Osteoblast (primary cell): ENCODE measurements around the gene AKT1S1. TPM values are rescaled to one million over a fixed set of nuclear protein-coding genes. Genes with fewer than 3 reads are reported as not detected.
A peak's percentile ranks its signal among the peaks of the same experiment; 100 is the strongest.

ENCODE experiments used
- DNase-seq: peaks from one replicate; pipeline ENCODE4 v3.0.0; 2011; ENCODE audit warnings: low spot score, mixed read lengths; ENCODE audit not compliant: insufficient read length; ENCODE audit errors: missing footprints
- H2AFZ ChIP-seq: 2 replicates; pipeline ENCODE4 v1.6.0; 2011; ENCODE audit warnings: mild to moderate bottlenecking, low read length
- H3K27ac ChIP-seq: 2 replicates; pipeline ENCODE4 v1.5.1; 2011; ENCODE audit warnings: mild to moderate bottlenecking, low read depth, low read length, moderate library complexity
- H3K27me3 ChIP-seq: 2 replicates; pipeline ENCODE4 v1.6.0; 2012; ENCODE audit warnings: mild to moderate bottlenecking, control low read depth, inconsistent platforms, low read length, moderate library complexity; ENCODE audit not compliant: insufficient read depth
- H3K36me3 ChIP-seq: 2 replicates; pipeline ENCODE4 v1.5.1; 2011; ENCODE audit warnings: mild to moderate bottlenecking, low read length, control low read depth, moderate library complexity; ENCODE audit not compliant: insufficient read depth
- H3K4me1 ChIP-seq: 2 replicates; pipeline ENCODE4 v1.5.1; 2011; ENCODE audit warnings: mild to moderate bottlenecking, low read length, control low read depth, moderate library complexity; ENCODE audit not compliant: insufficient read depth
- H3K4me2 ChIP-seq: 2 replicates; pipeline ENCODE4 v1.6.0; 2011; ENCODE audit warnings: mild to moderate bottlenecking, low read length; ENCODE audit not compliant: insufficient read depth
- H3K4me3 ChIP-seq: fragments of 200-600 bp; sonication (generic); 3 replicates; pipeline ENCODE4 v1.5.1; 2012; ENCODE audit warnings: mild to moderate bottlenecking, low read length, inconsistent platforms; ENCODE audit not compliant: insufficient read depth
- H3K79me2 ChIP-seq: 2 replicates; pipeline ENCODE4 v1.6.0; 2012; ENCODE audit warnings: mild to moderate bottlenecking, low read length, control low read depth, inconsistent platforms; ENCODE audit not compliant: insufficient read depth
- H3K9me3 ChIP-seq: 2 replicates; pipeline ENCODE4 v1.5.1; 2011; ENCODE audit warnings: low read depth, low read length, control low read depth
- H4K20me1 ChIP-seq: 2 replicates; pipeline ENCODE4 v1.6.0; 2012; ENCODE audit warnings: mild to moderate bottlenecking, low read length, control low read depth; ENCODE audit not compliant: insufficient read depth
- total RNA-seq: library from RNA; depleted of rRNA; stranded (reverse); fragments of >200 nt; gene quantifications from 2 replicates; pipeline ENCODE4 v1.2.3, GENCODE V29; 2012
- TF ChIP-seq, protein P1 (sequence below): IDR thresholded peaks from 2 replicates; pipeline ENCODE4 v1.5.1; 2011; ENCODE audit warnings: mild to moderate bottlenecking, low read depth, low read length, moderate library complexity; ENCODE audit errors: extremely low read depth

AKT1S1 gene
- total RNA-seq, 1 donor, result 13.4 TPM

DNA sequence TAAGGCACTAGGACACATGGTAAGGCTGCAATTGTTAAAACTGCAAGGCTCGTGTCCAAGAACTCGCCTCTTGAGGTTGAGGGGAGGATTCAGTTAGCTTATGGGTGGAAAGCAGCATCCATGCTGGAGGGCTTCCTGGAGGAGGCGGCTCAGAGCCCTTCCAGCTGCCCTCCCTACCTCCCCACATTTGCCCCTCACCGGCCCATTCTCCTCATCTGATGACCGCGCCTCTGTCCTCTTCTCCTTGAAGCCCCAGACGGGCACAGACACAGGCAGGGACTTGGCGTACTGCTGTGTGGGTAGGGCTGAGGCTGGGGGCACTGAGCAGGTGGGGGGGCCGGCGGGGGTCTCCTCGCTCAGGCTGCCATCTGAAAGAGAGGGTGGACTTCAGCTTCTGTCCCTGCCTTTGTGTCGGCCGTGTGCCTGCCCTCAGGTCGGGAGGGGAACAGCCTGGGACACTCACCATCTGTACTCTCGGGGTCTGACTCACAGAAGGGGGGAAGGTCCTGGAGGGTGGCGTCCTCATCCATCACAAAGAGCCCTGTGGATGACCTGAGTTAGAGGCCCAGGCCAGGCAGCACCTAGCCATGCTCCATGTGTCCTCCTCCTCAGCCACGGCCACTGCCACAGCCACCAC, 5.7 kb downstream of the AKT1S1 start:
- H4K20me1 ChIP-seq, result peaks cover 2% of the 10 kb centered on the region
- H3K27ac ChIP-seq, result no peak overlapping the region
- TF ChIP-seq, protein P1, sequence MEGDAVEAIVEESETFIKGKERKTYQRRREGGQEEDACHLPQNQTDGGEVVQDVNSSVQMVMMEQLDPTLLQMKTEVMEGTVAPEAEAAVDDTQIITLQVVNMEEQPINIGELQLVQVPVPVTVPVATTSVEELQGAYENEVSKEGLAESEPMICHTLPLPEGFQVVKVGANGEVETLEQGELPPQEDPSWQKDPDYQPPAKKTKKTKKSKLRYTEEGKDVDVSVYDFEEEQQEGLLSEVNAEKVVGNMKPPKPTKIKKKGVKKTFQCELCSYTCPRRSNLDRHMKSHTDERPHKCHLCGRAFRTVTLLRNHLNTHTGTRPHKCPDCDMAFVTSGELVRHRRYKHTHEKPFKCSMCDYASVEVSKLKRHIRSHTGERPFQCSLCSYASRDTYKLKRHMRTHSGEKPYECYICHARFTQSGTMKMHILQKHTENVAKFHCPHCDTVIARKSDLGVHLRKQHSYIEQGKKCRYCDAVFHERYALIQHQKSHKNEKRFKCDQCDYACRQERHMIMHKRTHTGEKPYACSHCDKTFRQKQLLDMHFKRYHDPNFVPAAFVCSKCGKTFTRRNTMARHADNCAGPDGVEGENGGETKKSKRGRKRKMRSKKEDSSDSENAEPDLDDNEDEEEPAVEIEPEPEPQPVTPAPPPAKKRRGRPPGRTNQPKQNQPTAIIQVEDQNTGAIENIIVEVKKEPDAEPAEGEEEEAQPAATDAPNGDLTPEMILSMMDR, result no peak
- peaks cover 61% of the 10 kb centered on the region for H3K79me2 ChIP-seq
- H3K4me3 ChIP-seq, result no peak overlapping the region
- no peak for DNase-seq
- no peak overlapping the region for H3K4me2 ChIP-seq
- H3K36me3 ChIP-seq, result peaks cover 13% of the 10 kb centered on the region
- peaks cover 36% of the 10 kb centered on the region for H3K4me1 ChIP-seq
- no peaks in the 10 kb centered on the region for H3K27me3 ChIP-seq
- no peak overlapping the region for H2AFZ ChIP-seq
- H3K9me3 ChIP-seq, result no peaks in the 10 kb centered on the region

DNA sequence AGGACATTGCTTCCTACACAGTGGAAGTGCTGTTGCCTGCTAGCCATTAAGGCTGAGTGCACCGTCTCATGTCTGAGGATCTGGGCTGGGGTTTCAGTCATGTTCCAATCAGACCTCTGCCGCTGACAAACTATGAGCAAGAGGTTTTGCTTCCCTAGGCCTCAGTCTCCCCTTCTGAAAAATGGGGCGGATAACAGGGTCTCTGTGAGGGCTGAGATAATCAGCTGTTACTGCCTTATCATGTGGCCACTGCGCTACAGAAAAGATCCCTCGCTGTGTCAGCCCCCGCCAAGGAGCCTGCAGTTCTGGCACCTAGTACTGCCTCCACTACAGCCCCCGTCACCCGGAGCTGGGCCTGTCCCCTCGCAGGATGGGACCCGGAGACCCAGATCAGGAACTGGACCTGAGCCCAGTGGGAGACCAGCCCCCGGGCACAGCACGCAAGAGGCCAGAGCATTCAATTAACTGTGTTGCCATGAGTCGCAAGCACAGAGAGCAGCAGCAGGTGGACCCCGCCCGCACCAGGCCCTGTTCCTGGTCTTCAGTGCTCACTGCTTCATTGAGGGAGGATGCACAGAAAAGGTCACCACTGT, 6.8 kb downstream of the AKT1S1 start:
- H3K4me3 ChIP-seq, result peak overlapping the region; percentile 74
- no peaks in the 10 kb centered on the region for H3K9me3 ChIP-seq
- no peak for DNase-seq
- peak overlapping the region; percentile 59 for H3K27ac ChIP-seq
- peaks cover 39% of the 10 kb centered on the region for H3K4me1 ChIP-seq
- H3K79me2 ChIP-seq, result peaks cover 60% of the 10 kb centered on the region
- peak overlapping the region; percentile 87 for H3K4me2 ChIP-seq
- no peaks in the 10 kb centered on the region for H3K27me3 ChIP-seq
- H2AFZ ChIP-seq, result peak overlapping the region; percentile 50
- H3K36me3 ChIP-seq, result peaks cover 13% of the 10 kb centered on the region
- TF ChIP-seq, protein P1, result no peak
- peaks cover 7% of the 10 kb centered on the region for H4K20me1 ChIP-seq

DNA sequence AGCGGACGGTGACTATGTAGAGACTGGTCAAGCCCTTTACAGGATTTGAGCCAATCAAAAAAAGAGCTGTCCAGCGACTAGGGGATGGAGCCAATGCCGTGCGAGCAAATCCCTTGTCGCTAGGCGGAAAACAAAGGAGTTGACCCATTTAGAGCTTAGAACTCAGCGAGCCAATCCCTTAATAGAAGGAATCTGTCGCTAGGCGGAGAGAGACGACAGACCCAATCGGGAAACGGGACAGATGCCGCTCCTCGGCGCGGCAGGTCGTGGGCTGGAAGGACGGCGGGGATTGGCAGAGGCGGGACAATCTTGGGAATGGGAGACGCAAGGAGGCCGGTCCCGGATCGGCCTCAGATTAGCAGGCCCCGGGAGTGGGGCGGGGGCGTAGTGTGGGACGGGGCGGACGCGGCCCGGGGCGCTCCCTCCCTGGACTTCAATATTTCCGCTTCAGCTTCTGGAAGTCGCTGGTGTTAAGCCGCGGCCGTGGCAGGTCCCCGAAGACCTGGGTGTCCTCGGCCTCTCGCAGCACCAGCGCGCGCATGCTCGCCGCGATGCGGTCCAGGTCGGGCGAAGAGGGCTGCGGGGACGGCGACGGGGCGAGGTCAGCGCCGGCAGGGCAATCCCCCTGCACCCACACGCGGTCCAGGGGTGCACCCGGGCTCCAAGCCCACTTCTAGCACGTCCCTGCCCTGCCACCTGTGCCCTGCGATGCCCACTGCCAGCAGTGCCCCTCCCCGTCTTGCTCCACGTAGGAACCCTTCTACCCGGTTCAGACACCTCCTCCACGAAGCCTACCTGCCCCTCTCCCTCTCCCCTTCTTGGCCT, 7.5 kb downstream of the AKT1S1 start:
- H3K4me3 ChIP-seq, result peak overlapping the region; percentile 74
- peaks cover 33% of the 10 kb centered on the region for H3K4me1 ChIP-seq
- peak overlapping the region; percentile 94 for H3K4me2 ChIP-seq
- peaks cover 18% of the 10 kb centered on the region for H3K36me3 ChIP-seq
- peaks cover 12% of the 10 kb centered on the region for H4K20me1 ChIP-seq
- no peaks in the 10 kb centered on the region for H3K27me3 ChIP-seq
- H3K27ac ChIP-seq, result peak overlapping the region; percentile 69
- peak; percentile 100 for DNase-seq
- peak overlapping the region; percentile 50 for H2AFZ ChIP-seq
- H3K79me2 ChIP-seq, result peaks cover 60% of the 10 kb centered on the region
- no peaks in the 10 kb centered on the region for H3K9me3 ChIP-seq
- TF ChIP-seq, protein P1, result no peak

DNA sequence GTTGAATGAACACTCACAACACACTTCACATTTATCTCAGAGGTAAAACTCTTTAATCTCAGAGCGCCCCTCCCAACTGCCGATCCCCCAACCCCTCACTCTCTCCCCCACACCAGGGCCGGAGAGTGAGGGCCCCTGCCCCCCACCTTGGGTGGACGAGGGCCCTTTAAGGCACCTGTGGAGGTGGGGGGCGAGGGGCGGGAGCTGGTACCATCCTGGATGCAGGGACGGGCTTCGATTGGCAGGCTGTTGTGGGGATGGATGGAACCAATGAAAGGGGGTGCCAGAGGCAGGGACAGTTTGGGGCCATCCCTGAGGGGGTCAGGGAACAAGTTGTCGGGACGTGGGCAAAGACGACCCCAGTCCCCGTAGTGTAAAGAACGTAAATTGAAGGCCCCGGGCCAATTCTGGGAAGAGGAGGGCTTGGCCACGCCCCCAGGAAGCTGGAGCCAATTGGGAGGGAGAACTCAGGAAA, 8.1 kb downstream of the AKT1S1 start:
- Histone ChIP-seq H3K9me3 (no peaks in the 10 kb centered on the region), H3K4me1 (peaks cover 33% of the 10 kb centered on the region), H2AFZ (peak overlapping the region; percentile 84), H4K20me1 (peaks cover 19% of the 10 kb centered on the region), H3K79me2 (peaks cover 60% of the 10 kb centered on the region), H3K27me3 (no peaks in the 10 kb centered on the region), H3K27ac (peak overlapping the region; percentile 69), H3K36me3 (peaks cover 24% of the 10 kb centered on the region), H3K4me3 (peak overlapping the region; percentile 74), H3K4me2 (peak overlapping the region; percentile 94)
- DNase-seq, result no peak
- TF ChIP-seq, protein P1, result no peak
